Duodenal mucosa (tissue), 2 donors: ENCODE measurements around the gene TUBB4B.

Source experiments
- H3K27ac ChIP-seq: one replicate; pipeline ENCODE4 v1.7.0; 2013; ENCODE audit warnings: low read depth, low read length
- H3K27me3 ChIP-seq, 2 donors: one replicate each; pipeline ENCODE4 v1.7.0; 2013; ENCODE audit warnings: low read length in 2 of 2, control low read depth in 1 of 2; ENCODE audit not compliant: insufficient read depth in 2 of 2, control insufficient read depth in 1 of 2
- H3K36me3 ChIP-seq, 2 donors: one replicate each; pipeline ENCODE4 v1.7.0; 2013; ENCODE audit warnings: low read length in 2 of 2, control low read depth in 1 of 2; ENCODE audit not compliant: insufficient read depth in 2 of 2, control insufficient read depth in 1 of 2
- H3K4me1 ChIP-seq, 2 donors: one replicate each; pipeline ENCODE4 v1.7.0; 2013; ENCODE audit warnings: low read length in 2 of 2, control low read depth in 1 of 2; ENCODE audit not compliant: insufficient read depth in 2 of 2, control insufficient read depth in 1 of 2
- H3K4me3 ChIP-seq, 2 donors: one replicate each; pipeline ENCODE4 v1.7.0; 2013; ENCODE audit warnings: low read length in 2 of 2, low read depth in 1 of 2
- H3K9ac ChIP-seq, 2 donors: one replicate each; pipeline ENCODE4 v1.7.0; 2013; ENCODE audit warnings: low read length in 2 of 2, low read depth in 1 of 2
- H3K9me3 ChIP-seq, 2 donors: one replicate each; pipeline ENCODE4 v1.7.0; 2013; ENCODE audit warnings: low read length in 2 of 2, control low read depth in 1 of 2; ENCODE audit not compliant: control insufficient read depth in 1 of 2

The TUBB4B gene

DNA sequence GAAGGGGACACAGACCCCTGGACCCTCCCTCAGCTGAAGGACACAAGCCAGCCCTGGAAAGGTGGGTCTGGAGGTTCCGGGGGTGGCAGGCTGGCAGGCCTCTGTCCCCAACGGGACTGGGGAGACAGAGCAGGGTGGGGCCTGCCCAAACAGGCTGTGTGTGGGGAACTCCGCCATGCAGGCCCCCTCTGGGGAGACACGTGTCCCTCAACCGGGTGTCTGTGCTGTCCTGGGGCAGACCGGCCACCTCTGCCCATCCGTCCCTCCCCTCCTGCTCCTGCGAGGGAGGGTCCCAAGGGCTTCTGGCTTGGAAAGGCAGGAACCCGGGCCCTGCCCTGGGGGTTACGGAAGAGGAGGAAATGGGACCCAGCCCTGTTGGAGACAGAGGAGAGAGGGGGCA lies 9.0 kb upstream of the TUBB4B start:
- Histone ChIP-seq H3K4me1 (peaks cover 39 to 57% of the 10 kb centered on the region in 2 donors), H3K27me3 (peaks cover 21 to 39% of the 10 kb centered on the region in 2 donors), H3K4me3 (no peak overlapping the region)

GRCh38 chr9:137232510-137232909 lies 8.6 kb upstream of the TUBB4B start:
- Histone ChIP-seq H3K4me1 (peaks cover 39 to 57% of the 10 kb centered on the region in 2 donors), H3K9me3 (no peaks in the 10 kb centered on the region), H3K9ac (no peak overlapping the region), H3K36me3 (no peaks in the 10 kb centered on the region), H3K27ac (no peak overlapping the region), H3K4me3 (no peak overlapping the region), H3K27me3 (peaks cover 21 to 39% of the 10 kb centered on the region in 2 donors)

More for the DNA sequence above, 9.0 kb upstream of the TUBB4B start:
- Histone ChIP-seq H3K9me3 (no peaks in the 10 kb centered on the region), H3K27ac (no peak overlapping the region), H3K36me3 (no peaks in the 10 kb centered on the region), H3K9ac (no peak overlapping the region)

DNA sequence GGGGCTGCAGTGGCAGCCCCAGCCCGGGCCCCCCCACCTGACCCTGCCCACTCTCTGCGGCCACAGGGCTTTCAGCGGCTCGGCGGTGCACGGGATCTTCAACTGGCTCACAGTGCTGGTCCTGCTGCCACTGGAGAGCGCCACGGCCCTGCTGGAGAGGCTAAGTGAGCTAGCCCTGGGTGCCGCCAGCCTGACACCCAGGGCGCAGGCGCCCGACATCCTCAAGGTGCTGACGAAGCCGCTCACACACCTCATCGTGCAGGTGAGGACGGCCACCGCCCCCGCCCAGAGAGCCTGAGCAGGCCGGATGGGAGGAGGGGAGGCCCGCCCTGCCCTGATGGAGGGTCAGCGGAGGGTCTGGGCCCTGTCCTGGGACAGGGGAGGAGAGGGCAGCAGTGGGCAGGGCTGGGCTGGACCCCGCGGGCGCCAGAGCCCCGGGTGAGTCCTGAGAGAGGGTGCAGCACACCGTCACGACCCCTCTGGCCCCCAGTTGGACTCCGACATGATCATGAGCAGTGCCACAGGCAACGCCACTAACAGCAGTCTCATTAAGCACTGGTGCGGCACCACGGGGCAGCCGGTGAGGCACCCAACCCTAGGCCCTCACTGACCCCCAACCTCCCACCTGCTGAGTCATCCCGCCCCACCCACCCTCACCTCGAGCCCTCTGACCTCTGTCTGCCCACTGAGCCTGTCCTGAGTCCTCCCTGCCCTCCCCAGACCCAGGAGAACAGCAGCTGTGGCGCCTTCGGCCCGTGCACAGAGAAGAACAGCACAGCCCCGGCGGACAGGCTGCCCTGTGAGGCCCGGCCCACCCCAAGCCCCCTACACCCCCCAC lies 7.7 kb upstream of the TUBB4B start:
- H3K27ac ChIP-seq, result no peak overlapping the region
- H3K36me3 ChIP-seq, result no peaks in the 10 kb centered on the region
- H3K27me3 ChIP-seq, result peaks cover 21 to 38% of the 10 kb centered on the region in 2 donors
- H3K4me3 ChIP-seq, result no peak overlapping the region
- H3K9me3 ChIP-seq, result no peaks in the 10 kb centered on the region
- peaks cover 46 to 63% of the 10 kb centered on the region in 2 donors for H3K4me1 ChIP-seq
- H3K9ac ChIP-seq, result no peak overlapping the region

- no peaks in the 10 kb centered on the region for H3K9me3 ChIP-seq
- no peak overlapping the region for H3K4me3 ChIP-seq
- no peak overlapping the region for H3K27ac ChIP-seq
- H3K9ac ChIP-seq, result no peak overlapping the region
- H3K36me3 ChIP-seq, result no peaks in the 10 kb centered on the region
- peaks cover 54 to 70% of the 10 kb centered on the region in 2 donors for H3K4me1 ChIP-seq
- peaks cover 17 to 32% of the 10 kb centered on the region in 2 donors for H3K27me3 ChIP-seq
Measured at GRCh38 chr9:137234055-137234697, 6.9 kb upstream of the TUBB4B start.

DNA sequence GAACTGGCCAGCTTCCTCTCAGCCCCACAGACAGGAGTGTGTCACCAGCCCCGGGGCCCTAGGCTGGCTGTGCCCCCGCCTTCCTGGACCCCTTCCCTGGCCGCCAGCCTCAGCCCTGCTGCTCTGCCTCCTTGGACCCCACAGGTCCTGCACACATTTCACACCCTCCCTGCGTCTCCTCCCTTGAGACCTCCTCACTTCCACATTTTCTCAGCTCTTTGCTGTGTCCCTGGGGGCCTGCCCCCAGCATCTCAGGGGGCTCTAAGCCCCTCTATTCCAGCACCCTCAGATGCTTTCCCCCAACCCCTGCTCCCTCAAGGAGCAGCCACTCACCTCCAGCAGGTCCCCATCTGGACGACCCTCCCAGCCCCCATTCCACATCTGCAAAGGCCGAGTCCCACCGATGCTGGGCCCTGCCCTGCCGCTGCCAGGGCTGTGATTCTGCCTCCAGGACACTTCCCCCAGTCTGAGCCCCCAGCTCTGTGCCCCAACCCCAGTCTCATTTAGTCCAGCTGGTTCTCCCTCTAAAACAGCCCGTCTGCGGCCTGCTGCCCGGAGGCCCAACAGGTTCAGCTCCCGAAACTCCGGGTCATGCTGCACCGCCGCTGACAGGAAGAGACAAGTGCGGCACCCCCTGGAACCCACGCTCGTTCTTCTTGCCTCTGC lies 6.2 kb upstream of the TUBB4B start:
- peaks cover 48 to 63% of the 10 kb centered on the region in 2 donors for H3K4me1 ChIP-seq
- peaks cover 17 to 27% of the 10 kb centered on the region in 2 donors for H3K27me3 ChIP-seq
- H3K9me3 ChIP-seq, result no peaks in the 10 kb centered on the region
- H3K9ac ChIP-seq, result no peak overlapping the region
- H3K27ac ChIP-seq, result no peak overlapping the region
- no peaks in the 10 kb centered on the region for H3K36me3 ChIP-seq
- no peak overlapping the region for H3K4me3 ChIP-seq

DNA sequence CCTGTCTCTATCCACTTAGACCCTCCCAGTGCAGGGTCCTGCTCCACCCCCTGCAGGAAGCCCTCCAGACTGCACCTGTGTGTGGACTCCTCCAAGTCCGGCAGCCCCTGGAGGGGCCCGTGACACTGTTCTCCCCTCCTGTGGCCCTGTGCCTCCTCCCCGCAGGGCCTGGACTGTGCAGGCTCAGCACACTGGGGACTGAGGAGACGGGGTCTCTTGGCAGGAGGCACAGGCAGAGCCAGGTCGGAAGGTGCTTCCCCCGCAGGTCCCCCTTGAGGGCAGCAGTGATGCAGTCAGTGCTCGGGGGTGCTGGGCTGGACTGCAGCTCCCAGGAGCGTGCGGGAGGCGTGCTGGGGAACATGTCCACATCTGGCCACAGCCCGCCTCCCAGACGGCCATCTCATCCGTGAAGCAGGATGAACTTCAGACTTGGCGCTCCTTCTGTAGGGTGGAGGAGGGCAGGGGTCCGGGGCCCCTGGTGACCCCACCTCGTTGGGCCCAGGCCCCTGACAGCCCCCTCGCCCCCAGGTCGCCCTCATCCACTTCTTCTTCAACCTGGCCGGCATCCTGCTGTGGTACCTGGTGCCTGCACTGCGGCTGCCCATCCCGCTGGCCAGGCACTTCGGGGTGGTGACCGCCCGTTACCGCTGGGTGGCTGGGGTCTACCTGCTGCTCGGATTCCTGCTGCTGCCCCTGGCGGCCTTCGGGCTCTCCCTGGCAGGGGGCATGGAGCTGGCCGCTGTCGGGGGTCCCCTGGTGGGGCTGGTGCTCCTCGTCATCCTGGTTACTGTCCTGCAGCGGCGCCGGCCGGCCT lies 5.5 kb upstream of the TUBB4B start:
- H3K36me3 ChIP-seq, result no peaks in the 10 kb centered on the region
- H3K9ac ChIP-seq, result no peak overlapping the region
- peaks cover 40 to 56% of the 10 kb centered on the region in 2 donors for H3K4me1 ChIP-seq
- no peaks in the 10 kb centered on the region for H3K9me3 ChIP-seq
- H3K4me3 ChIP-seq, result no peak overlapping the region
- peaks cover 17 to 27% of the 10 kb centered on the region in 2 donors for H3K27me3 ChIP-seq
- H3K27ac ChIP-seq, result no peak overlapping the region

- peak overlapping the region; percentile 18 to 43 for H3K9ac ChIP-seq
- H3K9me3 ChIP-seq, result no peaks in the 10 kb centered on the region
- H3K36me3 ChIP-seq, result no peaks in the 10 kb centered on the region
- peaks cover 33 to 48% of the 10 kb centered on the region in 2 donors for H3K4me1 ChIP-seq
- H3K4me3 ChIP-seq, result peak overlapping the region; percentile 19 to 36
- H3K27me3 ChIP-seq, result peaks cover 17 to 27% of the 10 kb centered on the region in 2 donors
- H3K27ac ChIP-seq, result no peak overlapping the region
Measured at GRCh38 chr9:137236238-137236935, 4.7 kb upstream of the TUBB4B start.

- peaks cover under 1 to 1% of the 10 kb centered on the region in 2 donors for H3K36me3 ChIP-seq
- peaks cover 32 to 47% of the 10 kb centered on the region in 2 donors for H3K4me1 ChIP-seq
- peak overlapping the region in 1 of 2 donors; percentile 19 for H3K4me3 ChIP-seq
- no peaks in the 10 kb centered on the region for H3K9me3 ChIP-seq
- peak overlapping the region; percentile 18 to 43 for H3K9ac ChIP-seq
- H3K27ac ChIP-seq, result no peak overlapping the region
- peaks cover 13 to 24% of the 10 kb centered on the region in 2 donors for H3K27me3 ChIP-seq
Measured at GRCh38 chr9:137236936-137237421, 4.1 kb upstream of the TUBB4B start.
